GM12878 (cell line): ENCODE results near the gene TBRG4. TPM values are rescaled to one million over a fixed set of nuclear protein-coding genes. Genes with fewer than 3 reads are reported as not detected.

Experiments used
- ATAC-seq: fragments of 200-7000 bp; cut with Tn5 transposase; 3 replicates; pipeline ENCODE4 v1.9.1; 2020; ENCODE audit warnings: mild to moderate bottlenecking, moderate library complexity
- BruUV-seq: library from RNA; stranded (reverse); fragments of 400-500 nt; replicated peaks from 2 replicates; lab custom pipeline; 2021; lab: Mats Ljungman, UMichigan
- CTCF ChIA-PET: fragments of 300-600 bp; sonication (Branson Sonifier 250); formaldehyde crosslinking; extraction: SDS; loops from one replicate; lab custom pipeline; 2021; ENCODE audit warnings: inconsistent platforms; lab: Yijun Ruan, JAX
- POLR2A ChIA-PET: fragments of 350-600 bp; formaldehyde crosslinking; extraction: SDS; loops from one replicate; lab custom pipeline; 2021; ENCODE audit warnings: inconsistent platforms; lab: Charles Lee
- RAD21 ChIA-PET: fragments of 300-600 bp; sonication (Branson Sonifier 250); formaldehyde crosslinking; loops from one replicate; lab custom pipeline; 2023; ENCODE audit warnings: antibody characterized with exemption; ENCODE audit not compliant: unreplicated experiment; lab: Charles Lee
- SMC1A ChIA-PET: fragments of 300-600 bp; sonication (Branson Sonifier 250); formaldehyde crosslinking; loops from one replicate; lab custom pipeline; 2023; ENCODE audit not compliant: unreplicated experiment, uncharacterized antibody; lab: Charles Lee
- DNase-seq: peaks from one replicate; pipeline ENCODE4 v3.0.0-alpha.2; 2011; ENCODE audit warnings: low read depth, low spot score
- FAIRE-seq: peaks from 3 replicates; lab custom pipeline; 2011; peaks lifted over from hg19 to GRCh38; lab: Jason Lieb, UNC
- H2AFZ ChIP-seq: 2 replicates; pipeline ENCODE4 v1.6.0; 2011; ENCODE audit warnings: low read depth, low read length, control low read depth; ENCODE audit not compliant: control insufficient read depth
- H3K27ac ChIP-seq: 2 replicates; pipeline ENCODE4 v1.5.1; 2011; ENCODE audit warnings: control low read depth; ENCODE audit not compliant: control insufficient read depth, insufficient read depth
- H3K27me3 ChIP-seq, 2 experiments: replicated peaks in 1 of 2; 2 replicates each; pipeline versions ENCODE4 v1.6.0 to v1.6.1; 2011; ENCODE audit warnings: low read length in 1 of 2; ENCODE audit not compliant: control insufficient read depth in 2 of 2, insufficient read depth in 2 of 2
- H3K36me3 ChIP-seq, 2 experiments: 2 replicates each; pipeline ENCODE4 v1.5.1; 2011; ENCODE audit warnings: low read length in 1 of 2; ENCODE audit not compliant: control insufficient read depth in 2 of 2, insufficient read depth in 2 of 2
- H3K4me1 ChIP-seq: 2 replicates; pipeline ENCODE4 v1.6.1; 2011; ENCODE audit warnings: mild to moderate bottlenecking, low read length, moderate library complexity, mixed read lengths; ENCODE audit not compliant: control insufficient read depth, insufficient read depth
- H3K4me2 ChIP-seq: 2 replicates; pipeline ENCODE4 v1.6.0; 2011; ENCODE audit warnings: control low read depth; ENCODE audit not compliant: control insufficient read depth, insufficient read depth
- H3K4me3 ChIP-seq: fragments of 200-600 bp; sonication (generic); 2 replicates; pipeline ENCODE4 v1.5.1; 2016
- H3K79me2 ChIP-seq: 2 replicates; pipeline ENCODE4 v1.6.0; 2011; ENCODE audit warnings: low read length; ENCODE audit not compliant: control insufficient read depth, insufficient read depth
- H3K9ac ChIP-seq: 2 replicates; pipeline ENCODE4 v1.8.0; 2011; ENCODE audit warnings: low read length, control low read depth, mixed read lengths; ENCODE audit not compliant: control insufficient read depth, insufficient read depth
- H3K9me3 ChIP-seq: replicated peaks from 3 replicates; pipeline ENCODE4 v1.5.1; 2011; ENCODE audit warnings: mild to moderate bottlenecking, low read length; ENCODE audit not compliant: control insufficient read depth, insufficient read depth
- H4K20me1 ChIP-seq: 2 replicates; pipeline ENCODE4 v1.6.0; 2011; ENCODE audit not compliant: control insufficient read depth, insufficient read depth
- BMI1 ChIP-seq: fragments of 450-650 bp; IDR thresholded peaks from 2 replicates; pipeline ENCODE4 v1.6.1; 2016; ENCODE audit warnings: mild to moderate bottlenecking, moderate library complexity, borderline replicate concordance
- HDGF ChIP-seq: fragments of 450-650 bp; IDR thresholded peaks from 2 replicates; pipeline ENCODE4 v1.6.1; 2016; ENCODE audit warnings: antibody characterized with exemption
- JUNB ChIP-seq: IDR thresholded peaks from 2 replicates; pipeline ENCODE4 v1.6.1; 2016; ENCODE audit warnings: antibody characterized with exemption, mild to moderate bottlenecking
- JUND ChIP-seq: IDR thresholded peaks from 2 replicates; pipeline ENCODE4 v1.6.1; 2012; ENCODE audit warnings: low read depth, mild to moderate bottlenecking, low read length, improper control_type of control experiment, moderate library complexity
- MEF2A ChIP-seq: IDR thresholded peaks from 2 replicates; pipeline ENCODE4 v1.6.1; 2011; ENCODE audit warnings: low read depth, mild to moderate bottlenecking, low read length, moderate library complexity; ENCODE audit not compliant: insufficient read depth
- NFXL1 ChIP-seq: fragments of 450-650 bp; IDR thresholded peaks from 2 replicates; pipeline ENCODE4 v1.6.1; 2017; ENCODE audit warnings: antibody characterized with exemption, mild to moderate bottlenecking, borderline replicate concordance
- NFYA ChIP-seq: IDR thresholded peaks from 2 replicates; pipeline ENCODE4 v1.6.1; 2011; ENCODE audit warnings: low read depth, mild to moderate bottlenecking, low read length, improper control_type of control experiment, borderline replicate concordance
- PAX5 ChIP-seq: IDR thresholded peaks from 2 replicates; pipeline ENCODE4 v1.6.1; 2011; ENCODE audit warnings: low read depth, low read length, borderline replicate concordance
- RBBP5 ChIP-seq: fragments of 200-600 bp; sonication (generic); conservative IDR thresholded peaks from 2 replicates; pipeline ENCODE4 v1.6.1; 2016
- RCOR1 ChIP-seq: conservative IDR thresholded peaks from 2 replicates; pipeline ENCODE4 v1.6.1; 2012; ENCODE audit warnings: low read depth, low read length, improper control_type of control experiment
- SMAD5 ChIP-seq: IDR thresholded peaks from 2 replicates; pipeline ENCODE4 v1.6.1; 2016; ENCODE audit warnings: antibody characterized with exemption, low read depth
- SMARCA5 ChIP-seq: fragments of 450-650 bp; IDR thresholded peaks from 2 replicates; pipeline ENCODE4 v1.6.1; 2017; ENCODE audit warnings: mild to moderate bottlenecking
- TAF1 ChIP-seq: IDR thresholded peaks from 2 replicates; pipeline ENCODE4 v1.6.1; 2011; ENCODE audit warnings: mild to moderate bottlenecking, low read depth, low read length, borderline replicate concordance
- ZSCAN29 ChIP-seq: fragments of 450-650 bp; IDR thresholded peaks from 2 replicates; pipeline ENCODE4 v1.6.1; 2017; ENCODE audit warnings: mild to moderate bottlenecking, moderate library complexity
- ZZZ3 ChIP-seq: IDR thresholded peaks from 2 replicates; pipeline ENCODE4 v1.6.1; 2011; ENCODE audit warnings: low read depth; ENCODE audit not compliant: control insufficient read depth, insufficient read length
- WGBS: methylation state at CpG from one replicate; pipeline ENCODE4 v1.1.6; 2016; ENCODE audit warnings: low lambda C conversion rate; ENCODE audit not compliant: insufficient replicate concordance, insufficient coverage; ENCODE audit errors: missing lambda C conversion rate; 5-methylcytosine and 5-hydroxymethylcytosine counted together
- in situ Hi-C: fragments of 300-500 bp; cut with MboI; formaldehyde crosslinking; loops from 9 replicates; pipeline ENCODE4 v1.14.3; 2018; ENCODE audit warnings: mixed read lengths
- intact Hi-C: fragments of 100-400 bp; cut with micrococcal nuclease; formaldehyde crosslinking; loops from one replicate; pipeline ENCODE4 v1.14.2; 2022; ENCODE audit not compliant: unreplicated experiment
- polyA plus RNA-seq, 11 experiments: library from polyadenylated mRNA; depleted of rRNA in 4 of 11; unstranded in 6 of 11; stranded (reverse) in 5 of 11; fragments of >200 nt; fragmentation: Nextera tagmentation in 4 of 11; fragmentation: Illumina TruSeq in 1 of 11; extraction: Ambion mirVana in 4 of 11; extraction: Trizol in 1 of 11; gene quantifications; 1 replicate in 1 of 11; 2 replicates in 10 of 11; pipeline versions ENCODE4 v1.2.1 to v1.2.3, GENCODE V29; 2011 to 2016; ENCODE audit warnings: inconsistent platforms in 2 of 11, missing spikeins in 2 of 11, low read depth in 1 of 11
- total RNA-seq, 4 experiments: library from RNA; depleted of rRNA in 3 of 4; stranded (reverse); fragments of >200 nt in 3 of 4; fragmentation: Illumina TruSeq in 1 of 4; extraction: Trizol in 1 of 4; gene quantifications; 2 replicates each; pipeline versions ENCODE4 v1.2.1 to v1.2.3, GENCODE V29; 2013 to 2021
- TF ChIP-seq, protein P1 (sequence below): fragments of 150-350 bp; IDR thresholded peaks from 2 replicates; pipeline ENCODE4 v1.6.1; 2014; ENCODE audit warnings: mild to moderate bottlenecking, low read depth, low read length
- TF ChIP-seq, protein P2 (sequence below): fragments of 450-650 bp; IDR thresholded peaks from 2 replicates; pipeline ENCODE4 v1.6.1; 2017; ENCODE audit warnings: low read depth, mild to moderate bottlenecking, moderate library complexity
- TF ChIP-seq, protein P3 (sequence below): fragments of 450-650 bp; IDR thresholded peaks from 2 replicates; pipeline ENCODE4 v1.6.1; 2016; ENCODE audit warnings: mild to moderate bottlenecking

TBRG4 gene
- total and polyA plus RNA-seq, 10 of the 15 experiments (the other 5 are each of a cell fraction or from before 2014, with no cell fraction given) = 8.4 to 130 (median 118) TPM

DNA sequence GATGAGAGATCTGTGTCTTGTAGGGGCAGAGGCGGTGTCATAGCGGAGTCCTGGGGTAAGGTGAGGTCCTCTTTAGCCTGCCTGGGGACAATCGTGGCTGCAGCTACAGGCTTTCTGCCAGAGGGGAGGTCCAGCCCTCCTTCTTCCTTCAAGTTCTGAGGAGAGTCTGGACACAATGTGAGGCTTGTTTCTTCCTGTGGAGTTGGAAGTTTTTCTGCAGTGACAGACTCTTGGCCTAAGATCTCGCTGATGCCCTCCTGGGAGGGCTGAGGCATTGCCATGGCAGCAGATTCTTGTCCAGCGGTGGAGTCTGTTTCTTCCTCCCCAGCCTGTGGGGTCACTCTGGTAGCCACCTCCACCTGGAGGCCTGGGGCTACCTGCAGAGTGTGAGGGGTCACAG lies 27.2 kb downstream of the TBRG4 start:
- in situ Hi-C loops = no loop called here
- H3K27ac ChIP-seq = no peak overlapping the region
- RAD21 ChIA-PET = no interaction called here
- WGBS = 29% methylated on average over 5 of the region's 5 CpGs
- no peaks in the 10 kb centered on the region for H3K9me3 ChIP-seq
- BruUV-seq = no TSS peak
- POLR2A ChIA-PET = no interaction called here
- H3K9ac ChIP-seq = no peak overlapping the region
- no peaks in the 10 kb centered on the region for H3K4me1 ChIP-seq
- no peaks in the 10 kb centered on the region for H4K20me1 ChIP-seq
- TF ChIP-seq, protein P1, sequence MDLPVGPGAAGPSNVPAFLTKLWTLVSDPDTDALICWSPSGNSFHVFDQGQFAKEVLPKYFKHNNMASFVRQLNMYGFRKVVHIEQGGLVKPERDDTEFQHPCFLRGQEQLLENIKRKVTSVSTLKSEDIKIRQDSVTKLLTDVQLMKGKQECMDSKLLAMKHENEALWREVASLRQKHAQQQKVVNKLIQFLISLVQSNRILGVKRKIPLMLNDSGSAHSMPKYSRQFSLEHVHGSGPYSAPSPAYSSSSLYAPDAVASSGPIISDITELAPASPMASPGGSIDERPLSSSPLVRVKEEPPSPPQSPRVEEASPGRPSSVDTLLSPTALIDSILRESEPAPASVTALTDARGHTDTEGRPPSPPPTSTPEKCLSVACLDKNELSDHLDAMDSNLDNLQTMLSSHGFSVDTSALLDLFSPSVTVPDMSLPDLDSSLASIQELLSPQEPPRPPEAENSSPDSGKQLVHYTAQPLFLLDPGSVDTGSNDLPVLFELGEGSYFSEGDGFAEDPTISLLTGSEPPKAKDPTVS = no peak
- TF ChIP-seq SMARCA5 (no peak), JUNB (no peak), ZSCAN29 (no peak), BMI1 (no peak), PAX5 (no peak), JUND (no peak), TAF1 (no peak), RBBP5 (no peak), ZZZ3 (no peak), MEF2A (no peak), RCOR1 (no peak), NFXL1 (no peak), SMAD5 (no peak), HDGF (no peak), NFYA (no peak)
- TF ChIP-seq, protein P2, sequence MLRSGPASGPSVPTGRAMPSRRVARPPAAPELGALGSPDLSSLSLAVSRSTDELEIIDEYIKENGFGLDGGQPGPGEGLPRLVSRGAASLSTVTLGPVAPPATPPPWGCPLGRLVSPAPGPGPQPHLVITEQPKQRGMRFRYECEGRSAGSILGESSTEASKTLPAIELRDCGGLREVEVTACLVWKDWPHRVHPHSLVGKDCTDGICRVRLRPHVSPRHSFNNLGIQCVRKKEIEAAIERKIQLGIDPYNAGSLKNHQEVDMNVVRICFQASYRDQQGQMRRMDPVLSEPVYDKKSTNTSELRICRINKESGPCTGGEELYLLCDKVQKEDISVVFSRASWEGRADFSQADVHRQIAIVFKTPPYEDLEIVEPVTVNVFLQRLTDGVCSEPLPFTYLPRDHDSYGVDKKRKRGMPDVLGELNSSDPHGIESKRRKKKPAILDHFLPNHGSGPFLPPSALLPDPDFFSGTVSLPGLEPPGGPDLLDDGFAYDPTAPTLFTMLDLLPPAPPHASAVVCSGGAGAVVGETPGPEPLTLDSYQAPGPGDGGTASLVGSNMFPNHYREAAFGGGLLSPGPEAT = no peak
- TF ChIP-seq, protein P3, sequence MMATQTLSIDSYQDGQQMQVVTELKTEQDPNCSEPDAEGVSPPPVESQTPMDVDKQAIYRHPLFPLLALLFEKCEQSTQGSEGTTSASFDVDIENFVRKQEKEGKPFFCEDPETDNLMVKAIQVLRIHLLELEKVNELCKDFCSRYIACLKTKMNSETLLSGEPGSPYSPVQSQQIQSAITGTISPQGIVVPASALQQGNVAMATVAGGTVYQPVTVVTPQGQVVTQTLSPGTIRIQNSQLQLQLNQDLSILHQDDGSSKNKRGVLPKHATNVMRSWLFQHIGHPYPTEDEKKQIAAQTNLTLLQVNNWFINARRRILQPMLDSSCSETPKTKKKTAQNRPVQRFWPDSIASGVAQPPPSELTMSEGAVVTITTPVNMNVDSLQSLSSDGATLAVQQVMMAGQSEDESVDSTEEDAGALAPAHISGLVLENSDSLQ = no peak
- H3K4me2 ChIP-seq = no peak overlapping the region
- H2AFZ ChIP-seq = no peak overlapping the region
- no peak for FAIRE-seq
- H3K36me3 ChIP-seq = no peaks in the 10 kb centered on the region
- CTCF ChIA-PET = no interaction called here
- no peak overlapping the region for H3K4me3 ChIP-seq
- H3K27me3 ChIP-seq = peaks cover 2% of the 10 kb centered on the region in 2 experiments; a peak in 2 of 4 replicates
- no peak for ATAC-seq
- no peak for DNase-seq
- intact Hi-C loops = no loop called here
- SMC1A ChIA-PET = no interaction called here
- H3K79me2 ChIP-seq = no peaks in the 10 kb centered on the region
